K562 (cell line): Measurements from ENCODE around the gene HOPX.
"Not testable (repeated sequence)": the region's sequence is repeated elsewhere in the genome, so short reads cannot be mapped to it uniquely, and the experiment has no call there.

Experiments
- CREB1 ChIP-seq, 2 experiments: sonication (generic) in 1 of 2; formaldehyde crosslinking in 1 of 2; IDR thresholded peaks; 2 replicates each; pipeline versions ENCODE4 v1.6.1 to v1.8.0; 2012 to 2022; ENCODE audit warnings: inconsistent platforms in 1 of 2, mild to moderate bottlenecking in 1 of 2, missing genetic modification reagents in 1 of 2, moderate library complexity in 1 of 2
- ZNF347 ChIP-seq: fragments of 450-650 bp; formaldehyde crosslinking; IDR thresholded peaks from 2 replicates; pipeline ENCODE4 v1.4.0; 2020; ENCODE audit warnings: low read depth, mild to moderate bottlenecking, moderate library complexity
- TF ChIP-seq, protein P1 (sequence below), 3 experiments: IDR thresholded peaks in 2 of 3; conservative IDR thresholded peaks in 1 of 3; 2 replicates each; pipeline ENCODE4 v1.5.1; 2011 to 2012; ENCODE audit warnings: low read length in 3 of 3, mild to moderate bottlenecking in 3 of 3, control low read depth in 2 of 3, improper control_type of control experiment in 1 of 3, inconsistent platforms in 1 of 3, low read depth in 1 of 3, mixed read lengths in 1 of 3, moderate library complexity in 1 of 3; ENCODE audit not compliant: insufficient read depth in 2 of 3

DNA sequence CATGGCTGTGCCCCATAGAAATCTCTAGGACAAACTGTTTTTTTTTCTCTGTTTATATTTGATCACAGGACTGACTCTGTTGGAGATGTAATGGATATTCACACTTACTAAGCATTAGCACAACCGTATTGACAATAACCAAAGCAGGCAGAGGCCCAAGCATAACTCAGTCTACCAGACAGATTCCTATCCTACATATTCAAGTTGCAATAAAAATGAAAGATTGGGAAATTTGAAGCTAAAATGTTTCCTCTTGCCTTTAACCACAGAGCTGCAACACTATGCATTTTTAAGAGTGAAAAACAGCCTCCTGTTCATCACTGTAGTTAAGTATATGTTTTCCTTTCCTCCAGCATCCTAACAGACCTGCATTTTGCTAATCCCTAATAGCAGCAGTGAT lies 13.7 kb downstream of the HOPX start:
- TF ChIP-seq ZNF347 (CRISPR knock-in tag); CREB1 (IDR thresholded peaks at IDR 0.05); CREB1 (CRISPR knock-in tag; IDR thresholded peaks at IDR 0.05): not testable (repeated sequence)
- TF ChIP-seq, protein P1, sequence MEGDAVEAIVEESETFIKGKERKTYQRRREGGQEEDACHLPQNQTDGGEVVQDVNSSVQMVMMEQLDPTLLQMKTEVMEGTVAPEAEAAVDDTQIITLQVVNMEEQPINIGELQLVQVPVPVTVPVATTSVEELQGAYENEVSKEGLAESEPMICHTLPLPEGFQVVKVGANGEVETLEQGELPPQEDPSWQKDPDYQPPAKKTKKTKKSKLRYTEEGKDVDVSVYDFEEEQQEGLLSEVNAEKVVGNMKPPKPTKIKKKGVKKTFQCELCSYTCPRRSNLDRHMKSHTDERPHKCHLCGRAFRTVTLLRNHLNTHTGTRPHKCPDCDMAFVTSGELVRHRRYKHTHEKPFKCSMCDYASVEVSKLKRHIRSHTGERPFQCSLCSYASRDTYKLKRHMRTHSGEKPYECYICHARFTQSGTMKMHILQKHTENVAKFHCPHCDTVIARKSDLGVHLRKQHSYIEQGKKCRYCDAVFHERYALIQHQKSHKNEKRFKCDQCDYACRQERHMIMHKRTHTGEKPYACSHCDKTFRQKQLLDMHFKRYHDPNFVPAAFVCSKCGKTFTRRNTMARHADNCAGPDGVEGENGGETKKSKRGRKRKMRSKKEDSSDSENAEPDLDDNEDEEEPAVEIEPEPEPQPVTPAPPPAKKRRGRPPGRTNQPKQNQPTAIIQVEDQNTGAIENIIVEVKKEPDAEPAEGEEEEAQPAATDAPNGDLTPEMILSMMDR (IDR thresholded peaks at IDR 0.05 in 2 of 3, conservative IDR thresholded peaks at IDR 0.05 in 1 of 3; ENCODE audit: insufficient read depth in 2 of 3, low read depth in 1 of 3, low read length in 3 of 3): not testable (repeated sequence)
